ENCODE results near the gene SLC20A1.
A peak's percentile ranks its signal among the peaks of the same experiment; 100 is the strongest.
"Not testable (repeated sequence)": the region's sequence is repeated elsewhere in the genome, so short reads cannot be mapped to it uniquely, and the experiment has no call there.

SLC20A1 gene

GRCh38 chr2:112645310-112646101, at the start of gene SLC20A1:
TSS of gene SLC20A1 (plus strand) at chr2:112645939. CDS start at chr2:112646829, 890 bp downstream.
- DNase-seq, result peak; percentile 62

GRCh38 chr2:112597537-112598322, 48.0 kb upstream of the SLC20A1 start:
- DNase-seq, result no peak

- DNase-seq, result no peak
Observed at GRCh38 chr2:112600634-112601033, 45.1 kb upstream of the SLC20A1 start.

GRCh38 chr2:112601754-112602153, 44.0 kb upstream of the SLC20A1 start:
- DNase-seq, result no peak

- no peak for DNase-seq
Observed at GRCh38 chr2:112602917-112603316, 42.8 kb upstream of the SLC20A1 start.

GRCh38 chr2:112603731-112604130, 42.0 kb upstream of the SLC20A1 start:
- DNase-seq, result no peak

- no peak for DNase-seq
Observed at GRCh38 chr2:112604952-112605351, 40.8 kb upstream of the SLC20A1 start.

- DNase-seq, result no peak
Observed at GRCh38 chr2:112605926-112606325, 39.8 kb upstream of the SLC20A1 start.

- DNase-seq, result no peak
Observed at GRCh38 chr2:112606547-112606946, 39.2 kb upstream of the SLC20A1 start.

GRCh38 chr2:112607680-112608438, 37.9 kb upstream of the SLC20A1 start:
- no peak for DNase-seq

- not testable (repeated sequence) for DNase-seq
Observed at GRCh38 chr2:112609320-112609719, 36.4 kb upstream of the SLC20A1 start.

- not testable (repeated sequence) for DNase-seq
Observed at GRCh38 chr2:112612283-112612682, 33.5 kb upstream of the SLC20A1 start.

GRCh38 chr2:112614201-112614840, 31.4 kb upstream of the SLC20A1 start:
- DNase-seq, result no peak

- DNase-seq, result no peak
Observed at GRCh38 chr2:112615051-112615450, 30.7 kb upstream of the SLC20A1 start.

- not testable (repeated sequence) for DNase-seq
Observed at GRCh38 chr2:112615798-112616197, 29.9 kb upstream of the SLC20A1 start.

GRCh38 chr2:112618383-112618782, 27.4 kb upstream of the SLC20A1 start:
- peak; percentile 40 for DNase-seq

- DNase-seq, result no peak
Observed at GRCh38 chr2:112621790-112622527, 23.8 kb upstream of the SLC20A1 start.

- no peak for DNase-seq
Observed at GRCh38 chr2:112622528-112622849, 23.2 kb upstream of the SLC20A1 start.

- DNase-seq, result no peak
Observed at GRCh38 chr2:112623913-112624777, 21.6 kb upstream of the SLC20A1 start.

- DNase-seq, result no peak
Observed at GRCh38 chr2:112625474-112626114, 20.1 kb upstream of the SLC20A1 start.

GRCh38 chr2:112626604-112627059, 19.1 kb upstream of the SLC20A1 start:
- DNase-seq, result no peak
